Hepatocyte (in vitro differentiated cells): ENCODE results near the gene ADAMTS12.

Experiments used
- CTCF ChIP-seq: fragments of 200-600 bp; sonication (generic); IDR thresholded peaks from 2 replicates; pipeline ENCODE4 v1.5.1; 2016; ENCODE audit warnings: antibody characterized with exemption, mild to moderate bottlenecking; ENCODE audit not compliant: poor library complexity
- EZH2 ChIP-seq: fragments of 200-600 bp; sonication (generic); IDR thresholded peaks from 2 replicates; pipeline ENCODE4 v1.6.1; 2016; ENCODE audit warnings: antibody characterized with exemption, mild to moderate bottlenecking, borderline replicate concordance

DNA sequence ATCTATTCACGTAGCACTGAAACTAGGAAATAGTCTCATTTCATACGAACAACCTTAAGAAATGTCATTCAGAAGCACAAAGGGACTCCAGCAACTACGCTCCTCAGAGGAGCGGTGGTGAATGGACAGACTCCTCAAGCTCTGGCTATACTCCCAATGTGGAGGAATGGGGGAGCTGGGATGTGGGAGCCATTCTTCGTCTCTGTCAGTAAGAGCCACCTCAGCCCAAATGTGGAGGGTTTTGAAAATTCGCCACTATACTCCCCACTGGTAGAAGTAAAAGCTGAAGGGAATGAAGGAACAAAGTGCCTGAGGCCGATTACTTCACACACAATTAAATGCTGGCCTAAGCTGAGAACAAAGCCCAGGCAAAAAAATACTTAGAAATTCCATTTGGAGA is 96.3 kb downstream of the ADAMTS12 start:
- TF ChIP-seq CTCF (no peak), EZH2 (no peak)
